ENCODE results near the gene GIT2. TPM values are rescaled to one million over a fixed set of nuclear protein-coding genes. Genes with fewer than 3 reads are reported as not detected.

GIT2 gene
- total and polyA plus RNA-seq, 10 of the 15 experiments (the other 5 are each of a cell fraction or from before 2014, with no cell fraction given) = 9.1 to 49.9 (median 43.9) TPM

GRCh38 chr12:109998904-109999648, 2.9 kb upstream of the GIT2 start, which contains the start of gene ANKRD13A (continued):
- TF ChIP-seq, protein P1, sequence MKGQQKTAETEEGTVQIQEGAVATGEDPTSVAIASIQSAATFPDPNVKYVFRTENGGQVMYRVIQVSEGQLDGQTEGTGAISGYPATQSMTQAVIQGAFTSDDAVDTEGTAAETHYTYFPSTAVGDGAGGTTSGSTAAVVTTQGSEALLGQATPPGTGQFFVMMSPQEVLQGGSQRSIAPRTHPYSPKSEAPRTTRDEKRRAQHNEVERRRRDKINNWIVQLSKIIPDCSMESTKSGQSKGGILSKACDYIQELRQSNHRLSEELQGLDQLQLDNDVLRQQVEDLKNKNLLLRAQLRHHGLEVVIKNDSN (IDR thresholded peaks at IDR 0.05; ENCODE audit: borderline replicate concordance, extremely low read length, insufficient read depth, low read depth, low read length) = no peak
- TF ChIP-seq PML (IDR thresholded peaks at IDR 0.05; ENCODE audit: low read length) = no peak
- no peak for TF ChIP-seq EZH2 (IDR thresholded peaks at IDR 0.05; ENCODE audit: borderline replicate concordance, control insufficient read depth, low read depth, low read length)
- no peak for TF ChIP-seq ZNF274 (IDR thresholded peaks at IDR 0.05; ENCODE audit: insufficient read depth, insufficient read length)
- TF ChIP-seq BMI1 (IDR thresholded peaks at IDR 0.05; ENCODE audit: borderline replicate concordance) = no peak
- TF ChIP-seq CEBPZ (IDR thresholded peaks at IDR 0.05; ENCODE audit: low read depth, low read length) = no peak
- TF ChIP-seq ETV6 (conservative IDR thresholded peaks at IDR 0.05 in 1 of 2, IDR thresholded peaks at IDR 0.05 in 1 of 2; ENCODE audit: borderline replicate concordance in 1 of 2, low read depth in 1 of 2) = no peak
- TF ChIP-seq MYC (IDR thresholded peaks at IDR 0.05; ENCODE audit: insufficient read depth, insufficient read length, insufficient replicate concordance, low read length, severe bottlenecking) = no peak
- peak; percentile 65; the same call in 1 of the 2 replicates for TF ChIP-seq ZBTB40 (IDR thresholded peaks at IDR 0.05; ENCODE audit: borderline replicate concordance)
- peak; percentile 100 for TF ChIP-seq RELB (IDR thresholded peaks at IDR 0.05; ENCODE audit: low read depth)
- TF ChIP-seq PAX5 (IDR thresholded peaks at IDR 0.05; ENCODE audit: borderline replicate concordance, low read depth, low read length) = no peak; the same call in 1 of the 2 replicates
- TF ChIP-seq, protein P2, sequence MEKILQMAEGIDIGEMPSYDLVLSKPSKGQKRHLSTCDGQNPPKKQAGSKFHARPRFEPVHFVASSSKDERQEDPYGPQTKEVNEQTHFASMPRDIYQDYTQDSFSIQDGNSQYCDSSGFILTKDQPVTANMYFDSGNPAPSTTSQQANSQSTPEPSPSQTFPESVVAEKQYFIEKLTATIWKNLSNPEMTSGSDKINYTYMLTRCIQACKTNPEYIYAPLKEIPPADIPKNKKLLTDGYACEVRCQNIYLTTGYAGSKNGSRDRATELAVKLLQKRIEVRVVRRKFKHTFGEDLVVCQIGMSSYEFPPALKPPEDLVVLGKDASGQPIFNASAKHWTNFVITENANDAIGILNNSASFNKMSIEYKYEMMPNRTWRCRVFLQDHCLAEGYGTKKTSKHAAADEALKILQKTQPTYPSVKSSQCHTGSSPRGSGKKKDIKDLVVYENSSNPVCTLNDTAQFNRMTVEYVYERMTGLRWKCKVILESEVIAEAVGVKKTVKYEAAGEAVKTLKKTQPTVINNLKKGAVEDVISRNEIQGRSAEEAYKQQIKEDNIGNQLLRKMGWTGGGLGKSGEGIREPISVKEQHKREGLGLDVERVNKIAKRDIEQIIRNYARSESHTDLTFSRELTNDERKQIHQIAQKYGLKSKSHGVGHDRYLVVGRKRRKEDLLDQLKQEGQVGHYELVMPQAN (conservative IDR thresholded peaks at IDR 0.05) = peak; percentile 96
- peak; percentile 89 for TF ChIP-seq SP1 (IDR thresholded peaks at IDR 0.05; ENCODE audit: low read depth, low read length)
